HepG2 (cell line): ENCODE measurements around the gene VPS13D. TPM values are rescaled to one million over a fixed set of nuclear protein-coding genes. Genes with fewer than 3 reads are reported as not detected.

Experiments
- ATAC-seq: fragments of 200-7000 bp; cut with Tn5 transposase; 3 replicates; pipeline ENCODE4 v1.9.1; 2020; ENCODE audit warnings: mild to moderate bottlenecking, moderate library complexity
- BruUV-seq: library from RNA; stranded (reverse); fragments of 400-500 nt; replicated peaks from 2 replicates; lab custom pipeline; 2021; lab: Mats Ljungman, UMichigan
- CTCF ChIA-PET: fragments of 300-600 bp; formaldehyde crosslinking; extraction: SDS; loops from one replicate; lab custom pipeline; 2021; ENCODE audit warnings: low total read pairs, inconsistent platforms, low intra/inter-chr PET ratio; lab: Yijun Ruan, JAX
- POLR2A ChIA-PET: fragments of 350-600 bp; sonication (Branson Sonifier 250); formaldehyde crosslinking; loops from one replicate; lab custom pipeline; 2020; ENCODE audit warnings: antibody characterized with exemption, inconsistent platforms; lab: Yijun Ruan, JAX
- DNase-seq: peaks from one replicate; pipeline ENCODE4 v3.0.0-alpha.2; 2015; ENCODE audit warnings: low spot score
- FAIRE-seq: peaks from 3 replicates; lab custom pipeline; 2011; peaks lifted over from hg19 to GRCh38; lab: Jason Lieb, UNC
- H2AFZ ChIP-seq: one replicate; pipeline ENCODE4 v1.6.1; 2011; ENCODE audit warnings: low read length, inconsistent platforms
- H3K27ac ChIP-seq: fragments of 300-600 bp; 3 replicates; pipeline ENCODE4 v1.8.0; 2011; ENCODE audit warnings: mixed run types, mild to moderate bottlenecking, mixed read lengths, low read length, inconsistent platforms; ENCODE audit not compliant: insufficient read depth; ENCODE audit errors: extremely low read length
- H3K27me3 ChIP-seq, 2 experiments: fragments of 200-600 bp in 1 of 2; 2 replicates in 1 of 2; 3 replicates in 1 of 2; pipeline versions ENCODE4 v1.6.0 to v1.8.0; 2011; ENCODE audit warnings: low read length in 2 of 2, mild to moderate bottlenecking in 2 of 2, moderate library complexity in 2 of 2, inconsistent platforms in 1 of 2; ENCODE audit not compliant: insufficient read depth in 2 of 2, control insufficient read depth in 1 of 2
- H3K36me3 ChIP-seq, 2 experiments: fragments of 200-600 bp in 1 of 2; replicated peaks in 1 of 2; 2 replicates in 1 of 2; 3 replicates in 1 of 2; pipeline versions ENCODE4 v1.5.1 to v1.8.0; 2011; ENCODE audit warnings: low read length in 2 of 2, inconsistent platforms in 1 of 2; ENCODE audit not compliant: insufficient read depth in 2 of 2, control insufficient read depth in 1 of 2
- H3K4me1 ChIP-seq: 2 replicates; pipeline ENCODE4 v1.5.1; 2012; ENCODE audit warnings: low read length, inconsistent platforms; ENCODE audit not compliant: insufficient read depth
- H3K4me2 ChIP-seq: 2 replicates; pipeline ENCODE4 v1.6.0; 2011; ENCODE audit warnings: low read depth, low read length, inconsistent platforms
- H3K4me3 ChIP-seq, 3 experiments: fragments of 200-600 bp in 1 of 3; sonication (generic), shearing (Covaris generic) in 1 of 3; replicated peaks in 1 of 3; 2 replicates each; pipeline ENCODE4 v1.5.1; 2011 to 2016; ENCODE audit warnings: low read length in 3 of 3, inconsistent platforms in 2 of 3, low read depth in 2 of 3, mild to moderate bottlenecking in 2 of 3, control low read depth in 1 of 3, mixed read lengths in 1 of 3; ENCODE audit not compliant: insufficient read depth in 1 of 3
- H3K79me2 ChIP-seq: one replicate; pipeline ENCODE4 v1.6.1; 2011; ENCODE audit warnings: low read length, inconsistent platforms; ENCODE audit not compliant: insufficient read depth
- H3K9ac ChIP-seq: 2 replicates; pipeline ENCODE4 v1.6.0; 2011; ENCODE audit warnings: mild to moderate bottlenecking, low read depth, low read length, inconsistent platforms; ENCODE audit not compliant: insufficient read depth
- H3K9me3 ChIP-seq: 2 replicates; pipeline ENCODE4 v1.5.1; 2012; ENCODE audit warnings: mild to moderate bottlenecking, low read length
- H4K20me1 ChIP-seq: 2 replicates; pipeline ENCODE4 v1.6.0; 2011; ENCODE audit warnings: inconsistent platforms, mild to moderate bottlenecking, low read length, moderate library complexity; ENCODE audit not compliant: insufficient read depth
- AHR ChIP-seq: IDR thresholded peaks from 2 replicates; pipeline ENCODE4 v1.6.1; 2018; ENCODE audit warnings: missing genetic modification reagents, missing compliant biosample characterization
- CBX5 ChIP-seq: sonication (generic); formaldehyde crosslinking; IDR thresholded peaks from 2 replicates; pipeline ENCODE4 v1.4.0; 2020; ENCODE audit warnings: missing genetic modification reagents, borderline replicate concordance
- CENPX ChIP-seq: sonication (generic); formaldehyde crosslinking; IDR thresholded peaks from 2 replicates; pipeline ENCODE4 v1.9.0; 2021; ENCODE audit warnings: mild to moderate bottlenecking, missing genetic modification reagents, moderate library complexity
- MAFF ChIP-seq: IDR thresholded peaks from 2 replicates; pipeline ENCODE4 v1.6.1; 2011; ENCODE audit warnings: low read depth, low read length, improper control_type of control experiment
- MATR3 ChIP-seq: sonication (generic); formaldehyde crosslinking; IDR thresholded peaks from 2 replicates; pipeline ENCODE4 v1.4.0; 2020; ENCODE audit warnings: missing genetic modification reagents
- NFYC ChIP-seq: IDR thresholded peaks from 2 replicates; pipeline ENCODE4 v1.6.1; 2016; ENCODE audit warnings: missing genetic modification reagents, missing compliant biosample characterization
- SIX4 ChIP-seq: sonication (generic); formaldehyde crosslinking; IDR thresholded peaks from 2 replicates; pipeline ENCODE4 v1.4.0; 2020; ENCODE audit warnings: missing genetic modification reagents
- SP2 ChIP-seq: sonication (generic); formaldehyde crosslinking; IDR thresholded peaks from 2 replicates; pipeline ENCODE4 v1.5.1; 2020; ENCODE audit warnings: mild to moderate bottlenecking, missing genetic modification reagents
- ZNF30 ChIP-seq: sonication (generic); formaldehyde crosslinking; IDR thresholded peaks from 2 replicates; pipeline ENCODE4 v1.5.0; 2020; ENCODE audit warnings: mild to moderate bottlenecking, missing genetic modification reagents
- ZNF333 ChIP-seq: sonication (generic); formaldehyde crosslinking; IDR thresholded peaks from 2 replicates; pipeline ENCODE4 v1.4.0; 2020; ENCODE audit warnings: mild to moderate bottlenecking, missing genetic modification reagents, borderline replicate concordance
- ZNF558 ChIP-seq: sonication (generic); formaldehyde crosslinking; IDR thresholded peaks from 2 replicates; pipeline ENCODE4 v1.9.0; 2022; ENCODE audit warnings: mild to moderate bottlenecking, missing genetic modification reagents, borderline replicate concordance
- ZNF7 ChIP-seq: IDR thresholded peaks from 2 replicates; pipeline ENCODE4 v1.6.1; 2016; ENCODE audit warnings: missing biosample characterization, missing genetic modification reagents
- ZNF761 ChIP-seq: sonication (generic); formaldehyde crosslinking; conservative IDR thresholded peaks from 2 replicates; pipeline ENCODE4 v1.4.0; 2020; ENCODE audit warnings: mild to moderate bottlenecking, missing genetic modification reagents
- ZSCAN30 ChIP-seq: sonication (generic); formaldehyde crosslinking; IDR thresholded peaks from 2 replicates; pipeline ENCODE4 v1.5.0; 2020; ENCODE audit warnings: mild to moderate bottlenecking, missing genetic modification reagents
- WGBS: methylation state at CpG from one replicate; pipeline ENCODE4 v1.1.6; 2017; ENCODE audit warnings: low lambda C conversion rate; 5-methylcytosine and 5-hydroxymethylcytosine counted together
- in situ Hi-C: cut with HindIII; loops from 2 replicates; pipeline ENCODE4 v1.10.0; 2017; ENCODE audit warnings: low pct_unique_long_range_greater_than_20kb; ENCODE audit not compliant: extremely low pct_ligation_motif_present
- intact Hi-C: fragments of 100-400 bp; cut with micrococcal nuclease; formaldehyde crosslinking; loops from one replicate; pipeline ENCODE4 v1.10.0; 2022; ENCODE audit not compliant: unreplicated experiment
- polyA plus RNA-seq, 8 experiments: library from polyadenylated mRNA; depleted of rRNA in 3 of 8; stranded (reverse) in 7 of 8; unstranded in 1 of 8; fragments of >200 nt; fragmentation: Illumina TruSeq in 4 of 8; extraction: Trizol in 4 of 8; gene quantifications; 2 replicates each; pipeline versions ENCODE4 v1.2.1 to v1.2.3, GENCODE V29; 2011 to 2016; ENCODE audit warnings: low read depth in 4 of 8, missing spikeins in 1 of 8, mixed read lengths in 1 of 8; ENCODE audit not compliant: insufficient read depth in 1 of 8
- total RNA-seq, 5 experiments: library from RNA; depleted of rRNA; stranded (reverse); fragments of >200 nt; fragmentation: Illumina TruSeq; extraction: Trizol; gene quantifications; 2 replicates each; pipeline ENCODE4 v1.2.3, GENCODE V29; 2016; ENCODE audit warnings: low read depth in 1 of 5
- TF ChIP-seq, protein P1 (sequence below): sonication (generic); formaldehyde crosslinking; IDR thresholded peaks from 2 replicates; pipeline ENCODE4 v1.4.0; 2020; ENCODE audit warnings: missing genetic modification reagents
- TF ChIP-seq, protein P2 (sequence below): sonication (generic); formaldehyde crosslinking; IDR thresholded peaks from 2 replicates; pipeline ENCODE4 v1.5.1; 2020; ENCODE audit warnings: missing genetic modification reagents, mild to moderate bottlenecking, borderline replicate concordance

VPS13D gene
- total and polyA plus RNA-seq, 2 of the 13 experiments (the other 11 are each of a cell fraction or from before 2014, with no cell fraction given): 8.6 to 13.9 TPM

DNA sequence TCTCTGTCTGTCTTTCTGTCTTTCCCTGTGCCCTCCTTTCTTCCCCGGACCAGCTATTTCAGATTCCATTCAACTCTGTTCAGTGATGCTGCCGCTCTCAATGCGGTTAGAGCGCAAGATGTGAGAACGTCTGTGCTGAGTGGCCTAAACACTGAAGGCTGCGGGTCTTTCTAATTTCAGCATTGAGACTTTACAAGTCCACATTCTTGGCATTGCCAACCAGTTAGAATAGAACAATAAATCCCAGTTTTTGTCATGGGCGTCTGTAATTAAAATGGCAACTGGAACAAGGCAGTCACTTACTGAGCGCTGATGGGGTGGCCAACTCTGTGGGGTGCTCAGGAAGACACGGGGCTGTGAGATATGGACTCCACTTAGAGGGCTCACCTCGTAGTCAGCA, 275.4 kb downstream of the VPS13D start:
- WGBS: 91% methylated on average over 10 of the region's 10 CpGs
- H2AFZ ChIP-seq: no peak overlapping the region
- H3K4me2 ChIP-seq: no peak overlapping the region
- no peaks in the 10 kb centered on the region for H3K9me3 ChIP-seq
- peaks cover 3 to 10% of the 10 kb centered on the region in 2 experiments; a peak in 4 of 5 replicates for H3K36me3 ChIP-seq
- TF ChIP-seq MAFF: no peak
- TF ChIP-seq CENPX (CRISPR knock-in tag): no peak
- TF ChIP-seq, protein P1, sequence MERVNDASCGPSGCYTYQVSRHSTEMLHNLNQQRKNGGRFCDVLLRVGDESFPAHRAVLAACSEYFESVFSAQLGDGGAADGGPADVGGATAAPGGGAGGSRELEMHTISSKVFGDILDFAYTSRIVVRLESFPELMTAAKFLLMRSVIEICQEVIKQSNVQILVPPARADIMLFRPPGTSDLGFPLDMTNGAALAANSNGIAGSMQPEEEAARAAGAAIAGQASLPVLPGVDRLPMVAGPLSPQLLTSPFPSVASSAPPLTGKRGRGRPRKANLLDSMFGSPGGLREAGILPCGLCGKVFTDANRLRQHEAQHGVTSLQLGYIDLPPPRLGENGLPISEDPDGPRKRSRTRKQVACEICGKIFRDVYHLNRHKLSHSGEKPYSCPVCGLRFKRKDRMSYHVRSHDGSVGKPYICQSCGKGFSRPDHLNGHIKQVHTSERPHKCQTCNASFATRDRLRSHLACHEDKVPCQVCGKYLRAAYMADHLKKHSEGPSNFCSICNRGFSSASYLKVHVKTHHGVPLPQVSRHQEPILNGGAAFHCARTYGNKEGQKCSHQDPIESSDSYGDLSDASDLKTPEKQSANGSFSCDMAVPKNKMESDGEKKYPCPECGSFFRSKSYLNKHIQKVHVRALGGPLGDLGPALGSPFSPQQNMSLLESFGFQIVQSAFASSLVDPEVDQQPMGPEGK (CRISPR knock-in tag): no peak
- no peak for TF ChIP-seq ZNF7 (CRISPR knock-in tag)
- no peak for TF ChIP-seq NFYC (CRISPR knock-in tag)
- TF ChIP-seq ZNF30: no peak
- TF ChIP-seq, protein P2, sequence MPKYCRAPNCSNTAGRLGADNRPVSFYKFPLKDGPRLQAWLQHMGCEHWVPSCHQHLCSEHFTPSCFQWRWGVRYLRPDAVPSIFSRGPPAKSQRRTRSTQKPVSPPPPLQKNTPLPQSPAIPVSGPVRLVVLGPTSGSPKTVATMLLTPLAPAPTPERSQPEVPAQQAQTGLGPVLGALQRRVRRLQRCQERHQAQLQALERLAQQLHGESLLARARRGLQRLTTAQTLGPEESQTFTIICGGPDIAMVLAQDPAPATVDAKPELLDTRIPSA (CRISPR knock-in tag): no peak
- TF ChIP-seq ZNF558 (CRISPR knock-in tag): no peak
- no peak for TF ChIP-seq ZNF761
- no peak for TF ChIP-seq CBX5 (CRISPR knock-in tag)
- no peak for TF ChIP-seq ZNF333 (CRISPR knock-in tag)
- TF ChIP-seq SP2 (CRISPR knock-in tag): no peak
- TF ChIP-seq AHR (CRISPR knock-in tag): no peak
- TF ChIP-seq ZSCAN30 (CRISPR knock-in tag): no peak
- no peak for TF ChIP-seq MATR3 (CRISPR knock-in tag)
- TF ChIP-seq SIX4 (CRISPR knock-in tag): no peak
- in situ Hi-C loops: no loop called here
- no peak overlapping the region for H3K9ac ChIP-seq
- CTCF ChIA-PET: no interaction called here
- DNase-seq (no peak), ATAC-seq (no peak), FAIRE-seq (no peak)
- H3K4me3 ChIP-seq: no peak overlapping the region
- no peaks in the 10 kb centered on the region for H3K79me2 ChIP-seq
- intact Hi-C loops: no loop called here
- H3K27ac ChIP-seq: no peak overlapping the region
- POLR2A ChIA-PET: no interaction called here
- no peaks in the 10 kb centered on the region for H3K4me1 ChIP-seq
- no TSS peak for BruUV-seq
- H3K27me3 ChIP-seq: no peaks in the 10 kb centered on the region
- no peaks in the 10 kb centered on the region for H4K20me1 ChIP-seq
